HCT116 (cell line): Measurements from ENCODE around the gene CDH4.

ENCODE experiments used
- CTCF ChIP-seq, 3 experiments: fragments of 200-600 bp in 1 of 3; sonication (generic) in 1 of 3; IDR thresholded peaks in 2 of 3; conservative IDR thresholded peaks in 1 of 3; 2 replicates each; pipeline ENCODE4 v1.5.1; 2012 to 2017; ENCODE audit warnings: low read depth in 2 of 3, low read length in 2 of 3, antibody characterized with exemption in 1 of 3, borderline replicate concordance in 1 of 3, control low read depth in 1 of 3, mild to moderate bottlenecking in 1 of 3, mixed read lengths in 1 of 3, mixed run types in 1 of 3, moderate library complexity in 1 of 3; ENCODE audit not compliant: insufficient read depth in 1 of 3
- EZH2 ChIP-seq: fragments of 200-600 bp; sonication (generic); IDR thresholded peaks from 2 replicates; pipeline ENCODE4 v1.6.1; 2017; ENCODE audit warnings: antibody characterized with exemption, mixed run types
- POLR2A ChIP-seq: IDR thresholded peaks from 2 replicates; pipeline ENCODE4 v1.7.0; 2011; ENCODE audit warnings: borderline replicate concordance; ENCODE audit not compliant: insufficient read depth, insufficient read length; ENCODE audit errors: extremely low read depth
- POLR2AphosphoS5 ChIP-seq: IDR thresholded peaks from 2 replicates; pipeline ENCODE4 v1.6.1; 2011; ENCODE audit warnings: mild to moderate bottlenecking, low read depth, low read length, moderate library complexity
- TF ChIP-seq, protein P1 (sequence below): IDR thresholded peaks from 2 replicates; pipeline ENCODE4 v1.6.1; 2012; ENCODE audit warnings: low read depth
- TF ChIP-seq, protein P2 (sequence below): IDR thresholded peaks from 2 replicates; pipeline ENCODE4 v1.6.1; 2012

GRCh38 chr20:61726979-61727378 lies 474.9 kb downstream of the CDH4 start:
- TF ChIP-seq POLR2AphosphoS5 (no peak), CTCF (IDR thresholded peaks at IDR 0.05 in 2 of 3, conservative IDR thresholded peaks at IDR 0.05 in 1 of 3; ENCODE audit: borderline replicate concordance in 1 of 3, insufficient read depth in 1 of 3, low read depth in 2 of 3, low read length in 2 of 3) (no peak), EZH2 (no peak), POLR2A (no peak)
- TF ChIP-seq, protein P1, sequence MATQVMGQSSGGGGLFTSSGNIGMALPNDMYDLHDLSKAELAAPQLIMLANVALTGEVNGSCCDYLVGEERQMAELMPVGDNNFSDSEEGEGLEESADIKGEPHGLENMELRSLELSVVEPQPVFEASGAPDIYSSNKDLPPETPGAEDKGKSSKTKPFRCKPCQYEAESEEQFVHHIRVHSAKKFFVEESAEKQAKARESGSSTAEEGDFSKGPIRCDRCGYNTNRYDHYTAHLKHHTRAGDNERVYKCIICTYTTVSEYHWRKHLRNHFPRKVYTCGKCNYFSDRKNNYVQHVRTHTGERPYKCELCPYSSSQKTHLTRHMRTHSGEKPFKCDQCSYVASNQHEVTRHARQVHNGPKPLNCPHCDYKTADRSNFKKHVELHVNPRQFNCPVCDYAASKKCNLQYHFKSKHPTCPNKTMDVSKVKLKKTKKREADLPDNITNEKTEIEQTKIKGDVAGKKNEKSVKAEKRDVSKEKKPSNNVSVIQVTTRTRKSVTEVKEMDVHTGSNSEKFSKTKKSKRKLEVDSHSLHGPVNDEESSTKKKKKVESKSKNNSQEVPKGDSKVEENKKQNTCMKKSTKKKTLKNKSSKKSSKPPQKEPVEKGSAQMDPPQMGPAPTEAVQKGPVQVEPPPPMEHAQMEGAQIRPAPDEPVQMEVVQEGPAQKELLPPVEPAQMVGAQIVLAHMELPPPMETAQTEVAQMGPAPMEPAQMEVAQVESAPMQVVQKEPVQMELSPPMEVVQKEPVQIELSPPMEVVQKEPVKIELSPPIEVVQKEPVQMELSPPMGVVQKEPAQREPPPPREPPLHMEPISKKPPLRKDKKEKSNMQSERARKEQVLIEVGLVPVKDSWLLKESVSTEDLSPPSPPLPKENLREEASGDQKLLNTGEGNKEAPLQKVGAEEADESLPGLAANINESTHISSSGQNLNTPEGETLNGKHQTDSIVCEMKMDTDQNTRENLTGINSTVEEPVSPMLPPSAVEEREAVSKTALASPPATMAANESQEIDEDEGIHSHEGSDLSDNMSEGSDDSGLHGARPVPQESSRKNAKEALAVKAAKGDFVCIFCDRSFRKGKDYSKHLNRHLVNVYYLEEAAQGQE = no peak
- TF ChIP-seq, protein P2, sequence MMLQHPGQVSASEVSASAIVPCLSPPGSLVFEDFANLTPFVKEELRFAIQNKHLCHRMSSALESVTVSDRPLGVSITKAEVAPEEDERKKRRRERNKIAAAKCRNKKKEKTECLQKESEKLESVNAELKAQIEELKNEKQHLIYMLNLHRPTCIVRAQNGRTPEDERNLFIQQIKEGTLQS = no peak
